HT1080 (cell line): ENCODE measurements around the gene MPC1. TPM values are rescaled to one million over a fixed set of nuclear protein-coding genes. Genes with fewer than 3 reads are reported as not detected.

Source experiments
- DNase-seq: peaks from one replicate; pipeline ENCODE4 v3.0.0-alpha.2; 2015; ENCODE audit warnings: low read depth
- total RNA-seq: library from RNA; depleted of rRNA; stranded (reverse); fragments of >200 nt; shearing (Covaris generic); gene quantifications from 2 replicates; pipeline ENCODE4 v1.2.3, GENCODE V29; 2014; rRNA removed

The MPC1 gene
- total RNA-seq, 1 experiment from 2014 or later: 39.6 TPM

GRCh38 chr6:166318227-166318626 lies 64.5 kb downstream of the MPC1 start:
- DNase-seq: no peak

GRCh38 chr6:166317261-166318212 lies 65.2 kb downstream of the MPC1 start:
- DNase-seq: no peak

GRCh38 chr6:166315436-166315835 lies 67.3 kb downstream of the MPC1 start:
- no peak for DNase-seq

Other genes with a start within 250 kb of the MPC1 start
- gene TBXT, start 215.1 kb downstream of the MPC1 start, total RNA-seq: not detected in 2 replicates
- not detected in 2 replicates for gene PRR18, start 74.5 kb downstream of the MPC1 start, total RNA-seq
- 49.7 and 67.1 TPM in 2 replicates for gene SFT2D1, start 40.4 kb downstream of the MPC1 start, total RNA-seq
- gene RAMACL, start 203.7 kb upstream of the MPC1 start, total RNA-seq: 0.07 and 0.19 TPM in 2 replicates
- 3.2 and 5.8 TPM in 2 replicates for gene RPS6KA2, start 244.3 kb upstream of the MPC1 start, total RNA-seq